Activated CD8-positive, alpha-beta memory T cell treated with anti-CD3 and anti-CD28 coated beads, Interleukin-2, amount 50 U/mL, for 24 hours (primary cell): ENCODE data around the gene MPV17.
"Not testable (repeated sequence)": the region's sequence is repeated elsewhere in the genome, so short reads cannot be mapped to it uniquely, and the experiment has no call there.

Source experiments
- DNase-seq: peaks from one replicate; pipeline ENCODE4 v3.0.0-alpha.2; 2020; ENCODE audit errors: extremely low read depth

The MPV17 gene

GRCh38 chr2:27322766-27323595 lies at the start of gene MPV17:
MPV17 (minus strand) TSS chr2:27323097; CDS start chr2:27322517, 580 bp downstream.
- peak; percentile 68 for DNase-seq

GRCh38 chr2:27370816-27371620 lies 48.1 kb upstream of the MPV17 start:
- DNase-seq = no peak

GRCh38 chr2:27370026-27370815 lies 47.3 kb upstream of the MPV17 start, which contains the start of the genes EIF2B4 and SNX17:
EIF2B4 (minus strand) TSS chr2:27370338; CDS start chr2:27370314, 24 bp downstream.
SNX17 (plus strand) TSS chr2:27370616; CDS start chr2:27370744, 128 bp downstream.
- peak; percentile 98 for DNase-seq

- DNase-seq = no peak
These were observed 46.7 kb upstream of the MPV17 start for GRCh38 chr2:27369471-27370025.

- DNase-seq = no peak
These were observed 41.0 kb upstream of the MPV17 start for GRCh38 chr2:27363933-27364332.

- DNase-seq = no peak
These were observed 40.0 kb upstream of the MPV17 start for GRCh38 chr2:27362678-27363420.

- peak; percentile 88 for DNase-seq
These were observed 33.7 kb upstream of the MPV17 start, which contains the start of gene GTF3C2 for GRCh38 chr2:27356382-27357181. GTF3C2 (minus strand) TSS chr2:27356764; CDS start chr2:27343554, 13,210 bp downstream.

GRCh38 chr2:27356056-27356381 lies 33.1 kb upstream of the MPV17 start:
- no peak for DNase-seq

- DNase-seq = no peak
These were observed 31.7 kb upstream of the MPV17 start for GRCh38 chr2:27354597-27354927.

- DNase-seq = no peak
These were observed 31.1 kb upstream of the MPV17 start for GRCh38 chr2:27353762-27354596.

GRCh38 chr2:27353386-27353761 lies 30.5 kb upstream of the MPV17 start:
- not testable (repeated sequence) for DNase-seq

GRCh38 chr2:27351802-27352598 lies 29.1 kb upstream of the MPV17 start:
- DNase-seq = no peak

GRCh38 chr2:27350106-27350693 lies 27.3 kb upstream of the MPV17 start:
- no peak for DNase-seq

GRCh38 chr2:27347641-27348040 lies 24.7 kb upstream of the MPV17 start:
- no peak for DNase-seq

- DNase-seq = no peak
These were observed 13.3 kb upstream of the MPV17 start for GRCh38 chr2:27336173-27336572.

- no peak for DNase-seq
These were observed 12.4 kb upstream of the MPV17 start for GRCh38 chr2:27335311-27335710.

GRCh38 chr2:27324720-27325119 lies 1.8 kb upstream of the MPV17 start:
- no peak for DNase-seq
